ENCODE results near the gene MCCD1. TPM values are rescaled to one million over a fixed set of nuclear protein-coding genes. Genes with fewer than 3 reads are reported as not detected.

The MCCD1 gene
- total and polyA plus RNA-seq, 2 experiments from 2014 or later: not detected

- TF ChIP-seq REST (IDR thresholded peaks at IDR 0.05; ENCODE audit: unreplicated experiment) (no peak), ZNF331 (CRISPR knock-in tag; IDR thresholded peaks at IDR 0.05; ENCODE audit: low read depth) (no peak), ZNF114 (CRISPR knock-in tag; IDR thresholded peaks at IDR 0.05) (no peak), STAT1 (IDR thresholded peaks at IDR 0.05; ENCODE audit: unreplicated experiment) (no peak), EZH2phosphoT487 (IDR thresholded peaks at IDR 0.05; ENCODE audit: unreplicated experiment) (no peak)
These were observed 4.1 kb downstream of the MCCD1 start (continued) for GRCh38 chr6:31532644-31533454.

GRCh38 chr6:31533455-31533841 lies 4.7 kb downstream of the MCCD1 start:
- H3K27ac ChIP-seq (ENCODE audit: low read depth): peak overlapping the region; percentile 66; the same call in 1 of the 2 replicates
- no peaks in the 10 kb centered on the region for H3K27me3 ChIP-seq (ENCODE audit: insufficient read depth)
- Mint-ChIP-seq H3K27me3 (ENCODE audit: insufficient read depth, low read depth, poor library complexity) (peaks cover 18% of the 10 kb centered on the region), H3K9me3 (no peaks in the 10 kb centered on the region), H3K27ac (no peak overlapping the region), H3K4me3 (no peak overlapping the region), H3K36me3 (ENCODE audit: low read depth) (peaks cover 96% of the 10 kb centered on the region), H3K4me1 (peaks cover 54% of the 10 kb centered on the region)
- H3K9me2 ChIP-seq (ENCODE audit: insufficient read depth): no peaks in the 10 kb centered on the region
- peaks cover 65% of the 10 kb centered on the region for H3K79me2 ChIP-seq (replicated peaks; ENCODE audit: insufficient read depth)
- peaks cover 71% of the 10 kb centered on the region for H3F3A ChIP-seq (replicated peaks; ENCODE audit: low read depth)
- peaks cover 69% of the 10 kb centered on the region for H4K20me1 ChIP-seq (replicated peaks; ENCODE audit: insufficient read depth)
- H3K4me1 ChIP-seq (ENCODE audit: insufficient read depth): peaks cover 2% of the 10 kb centered on the region
- H3K36me3 ChIP-seq (ENCODE audit: insufficient read depth): peaks cover 87% of the 10 kb centered on the region
- DNase-seq (ENCODE audit: low spot score): no peak
- no peak overlapping the region for H2AFZ ChIP-seq
- ATAC-seq: no peak
- no peak overlapping the region for H3K4me3 ChIP-seq
- H3K4me2 ChIP-seq: no peak overlapping the region
- TF ChIP-seq STAT1 (IDR thresholded peaks at IDR 0.05; ENCODE audit: unreplicated experiment): no peak
- no peak for TF ChIP-seq EZH2phosphoT487 (IDR thresholded peaks at IDR 0.05; ENCODE audit: unreplicated experiment)
- no peak for TF ChIP-seq ZNF331 (CRISPR knock-in tag; IDR thresholded peaks at IDR 0.05; ENCODE audit: low read depth)
- TF ChIP-seq REST (IDR thresholded peaks at IDR 0.05; ENCODE audit: unreplicated experiment): no peak
- TF ChIP-seq POLR2AphosphoS5 (IDR thresholded peaks at IDR 0.05; ENCODE audit: low read depth): no peak
- no peak for TF ChIP-seq NANOG (IDR thresholded peaks at IDR 0.05; ENCODE audit: borderline replicate concordance)
- no peak for TF ChIP-seq ZNF114 (CRISPR knock-in tag; IDR thresholded peaks at IDR 0.05)
- no peak for TF ChIP-seq ZNF462 (CRISPR knock-in tag; IDR thresholded peaks at IDR 0.05)
- TF ChIP-seq JUNB (IDR thresholded peaks at IDR 0.05; ENCODE audit: unreplicated experiment): no peak

All from GM23338 (cell line).